GM18519 (cell line): ENCODE data around the gene MSI1.

Source experiments
- ATAC-seq: cut with Tn5 transposase; IDR thresholded peaks from one replicate; pipeline ENCODE4 v1.9.1; 2021; ENCODE audit warnings: mild to moderate bottlenecking, moderate library complexity; ENCODE audit not compliant: unreplicated experiment, low FRiP score

The MSI1 gene

GRCh38 chr12:120378036-120378435, 9.1 kb upstream of the MSI1 start:
- no peak for ATAC-seq

GRCh38 chr12:120377611-120378010, 8.6 kb upstream of the MSI1 start:
- ATAC-seq, result no peak

- no peak for ATAC-seq
These were observed 8.1 kb upstream of the MSI1 start for GRCh38 chr12:120376934-120377572.

GRCh38 chr12:120376416-120376815, 7.5 kb upstream of the MSI1 start:
- ATAC-seq, result no peak

- no peak for ATAC-seq
These were observed 7.0 kb upstream of the MSI1 start for GRCh38 chr12:120376009-120376408.

DNA sequence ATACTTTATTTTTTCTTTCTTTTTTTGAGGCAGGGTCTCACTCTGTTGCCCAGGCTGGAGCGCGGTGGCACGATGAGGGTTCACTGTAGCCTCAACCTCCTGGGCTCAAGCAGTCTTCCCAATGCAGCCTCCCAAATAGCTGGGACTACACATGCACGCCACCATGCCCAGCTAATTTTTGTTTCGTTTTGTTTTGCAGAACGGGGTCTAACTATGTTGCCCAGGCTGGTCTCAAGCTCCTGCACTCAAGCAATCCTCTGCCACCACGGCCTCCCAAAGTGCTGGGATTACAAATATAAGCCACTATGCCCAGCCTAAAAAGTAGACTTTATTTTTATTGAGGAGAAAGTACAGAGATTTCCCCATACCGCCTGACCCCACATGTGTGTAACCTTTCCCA, 4.7 kb upstream of the MSI1 start:
- ATAC-seq, result no peak

DNA sequence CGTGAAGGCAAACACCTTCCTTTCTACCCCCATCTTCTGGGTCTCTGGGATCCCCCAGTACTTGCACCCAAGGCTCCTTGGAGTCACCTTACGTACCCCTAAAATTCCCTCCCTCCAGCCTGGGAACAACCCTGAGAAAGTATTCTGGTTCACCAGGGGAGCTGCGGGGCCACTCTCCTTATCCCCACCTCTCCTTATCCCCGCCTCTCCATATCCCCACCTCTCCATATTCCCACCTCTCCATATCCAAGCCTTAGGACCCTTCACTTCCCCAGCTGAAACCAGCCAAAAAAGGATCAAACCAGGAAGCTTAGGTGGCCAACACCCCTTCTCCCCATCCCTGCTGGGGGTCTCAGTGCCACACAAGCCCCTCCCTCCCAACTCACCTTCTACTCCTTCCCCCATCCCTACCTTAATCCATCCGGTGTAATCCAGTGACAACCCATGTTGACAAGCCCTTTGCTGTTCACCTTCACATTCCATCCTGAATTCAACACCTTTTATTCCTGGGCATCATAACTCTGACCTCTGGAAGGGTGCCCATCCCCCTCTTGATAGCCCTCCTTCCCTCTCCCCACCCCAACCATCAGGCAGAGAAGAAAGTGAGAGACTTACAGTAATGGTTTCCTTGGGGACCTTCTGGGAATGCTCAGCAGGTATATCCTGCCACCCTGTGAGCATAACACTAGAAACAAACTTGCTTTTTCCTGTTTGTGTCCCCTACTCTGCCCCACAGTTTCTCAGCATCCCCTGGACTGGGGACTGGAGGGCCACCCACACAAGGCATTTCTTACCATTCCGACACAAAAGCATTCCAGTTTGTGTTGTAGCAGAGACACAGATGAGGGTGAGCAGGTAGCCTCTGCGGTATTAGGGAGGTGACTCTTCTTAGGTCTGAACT, 1.6 kb upstream of the MSI1 start:
- no peak for ATAC-seq

DNA sequence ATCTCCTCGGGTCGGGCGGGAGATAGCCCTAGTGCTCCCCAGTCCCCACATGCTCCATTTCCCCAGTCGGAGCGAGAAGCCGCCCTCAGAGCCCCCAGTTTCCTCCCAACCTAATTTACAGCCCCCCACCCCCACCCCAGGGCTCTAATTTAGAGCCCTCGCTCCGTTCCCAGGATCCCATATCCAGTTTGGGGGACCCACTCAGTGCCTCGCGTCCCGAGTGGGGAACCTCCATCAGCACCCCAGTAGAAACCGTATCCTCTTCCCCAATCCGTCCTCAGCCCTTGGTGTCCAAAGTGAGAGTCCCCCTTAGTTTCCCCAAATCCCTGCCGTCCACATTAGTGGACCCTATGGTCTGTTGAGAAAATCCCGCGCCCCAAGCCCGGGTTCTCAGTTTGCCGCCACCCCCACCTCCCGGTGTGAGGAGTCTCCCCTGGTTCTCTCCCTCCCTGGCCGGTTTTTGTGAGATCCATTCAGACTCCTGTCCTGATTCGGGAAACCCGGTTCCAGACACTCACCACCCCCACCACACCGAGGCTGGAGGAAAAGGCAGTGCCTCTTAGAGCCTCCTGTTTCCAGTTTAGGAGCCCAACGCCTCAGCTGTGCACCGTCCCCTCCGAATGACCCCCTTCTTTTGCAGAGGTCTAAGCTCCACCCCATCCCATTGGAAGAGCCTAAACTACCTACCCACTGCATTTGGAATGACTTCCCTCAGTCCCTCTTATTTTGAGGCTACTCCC, 809 bp upstream of the MSI1 start:
- ATAC-seq, result no peak

DNA sequence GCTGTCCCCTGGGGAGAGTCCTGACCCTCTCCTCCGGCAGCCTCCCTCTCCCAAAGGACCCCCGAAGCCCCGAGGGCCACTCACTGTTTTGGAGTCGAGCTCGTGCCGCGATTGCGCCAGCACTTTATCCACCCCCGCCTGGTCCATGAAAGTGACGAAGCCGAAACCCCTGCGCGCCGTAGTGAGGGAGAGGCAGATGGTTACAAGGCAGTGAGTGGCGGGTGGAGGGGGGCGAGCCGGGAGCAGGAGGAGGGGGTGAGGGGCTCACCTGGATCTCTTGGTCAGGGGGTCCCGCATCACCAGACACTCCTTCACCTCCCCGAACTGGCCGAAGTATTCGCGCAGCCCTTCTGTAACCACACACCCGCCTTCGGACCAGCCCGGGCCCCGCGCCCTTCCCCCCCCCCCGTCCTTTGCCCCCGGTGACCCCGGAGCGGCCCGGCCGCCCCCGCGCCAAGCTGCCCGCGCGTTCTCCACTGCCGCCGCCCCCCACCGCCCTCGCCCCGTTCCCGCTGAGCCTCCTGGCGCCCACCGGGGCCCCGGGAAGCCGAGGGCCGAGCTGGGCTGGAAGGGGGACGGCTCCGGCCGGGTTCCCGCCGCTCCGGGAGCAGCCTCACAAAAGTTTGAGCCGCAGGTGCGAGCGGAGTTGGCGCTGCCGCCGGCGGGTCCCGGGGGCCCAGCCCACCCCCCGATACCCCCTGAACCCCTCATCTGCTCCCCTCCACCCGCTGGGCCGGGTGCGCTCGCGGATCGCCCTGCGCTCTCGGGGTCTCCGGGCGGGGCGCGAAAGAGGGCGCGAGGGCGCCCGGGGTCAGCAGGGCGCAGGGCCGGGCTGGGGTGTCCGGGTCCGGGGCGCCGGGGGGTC, 808 bp downstream of the MSI1 start:
- ATAC-seq, result no peak

DNA sequence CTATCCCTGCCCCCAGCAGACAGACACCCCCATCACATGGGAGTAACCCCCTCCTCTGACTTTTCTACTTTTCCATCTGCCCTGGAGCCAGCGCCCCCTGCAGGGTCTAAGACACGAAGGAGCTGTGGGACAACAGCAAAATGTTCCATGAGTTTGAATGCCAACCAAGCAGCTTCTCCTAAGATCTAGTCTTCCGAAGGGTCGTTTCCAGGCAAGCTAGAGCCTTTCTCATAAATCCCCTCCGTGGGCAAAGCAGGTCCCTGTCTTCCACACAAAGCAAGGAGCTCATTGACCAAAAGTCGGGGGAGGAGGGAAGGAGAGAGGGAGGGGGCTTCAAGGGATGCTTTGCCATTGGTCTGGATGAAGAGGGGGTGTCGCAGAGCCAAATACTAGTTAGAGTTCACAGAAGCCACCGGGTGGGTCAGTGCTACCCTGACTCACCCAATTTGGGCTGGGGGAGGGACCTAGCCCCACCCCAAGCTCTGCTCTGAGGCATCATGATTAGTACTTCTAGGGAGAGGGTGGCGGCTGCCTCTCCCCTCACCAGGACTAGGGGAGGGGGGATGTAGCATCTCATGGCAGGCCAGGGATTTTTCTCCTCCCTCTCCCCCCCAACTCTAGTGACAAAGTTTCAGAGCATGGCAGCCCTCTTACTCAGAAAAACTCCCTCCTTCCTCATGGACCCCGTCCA, 1.6 kb downstream of the MSI1 start:
- ATAC-seq, result no peak

DNA sequence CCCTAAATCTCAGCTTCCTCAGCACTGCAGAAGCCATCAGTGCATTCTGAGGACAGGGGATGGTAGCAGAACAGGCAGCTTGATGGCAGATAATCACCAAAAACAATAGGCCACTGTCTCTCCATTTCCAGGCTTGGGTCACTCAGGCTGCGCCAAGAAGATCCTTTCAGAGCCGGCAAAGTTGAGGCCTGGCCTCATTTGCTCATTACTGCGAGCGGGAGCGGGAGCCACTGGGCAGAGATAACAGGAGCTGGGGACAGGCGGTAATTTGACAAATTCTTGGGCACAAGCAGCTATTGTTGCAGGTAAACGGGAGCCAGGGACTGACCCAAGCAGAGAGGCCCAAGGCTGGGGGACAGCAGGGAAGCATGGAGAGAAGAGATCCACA, 2.1 kb downstream of the MSI1 start:
- ATAC-seq, result no peak

- ATAC-seq, result no peak
These were observed 2.6 kb downstream of the MSI1 start for GRCh38 chr12:120366341-120366705.

DNA sequence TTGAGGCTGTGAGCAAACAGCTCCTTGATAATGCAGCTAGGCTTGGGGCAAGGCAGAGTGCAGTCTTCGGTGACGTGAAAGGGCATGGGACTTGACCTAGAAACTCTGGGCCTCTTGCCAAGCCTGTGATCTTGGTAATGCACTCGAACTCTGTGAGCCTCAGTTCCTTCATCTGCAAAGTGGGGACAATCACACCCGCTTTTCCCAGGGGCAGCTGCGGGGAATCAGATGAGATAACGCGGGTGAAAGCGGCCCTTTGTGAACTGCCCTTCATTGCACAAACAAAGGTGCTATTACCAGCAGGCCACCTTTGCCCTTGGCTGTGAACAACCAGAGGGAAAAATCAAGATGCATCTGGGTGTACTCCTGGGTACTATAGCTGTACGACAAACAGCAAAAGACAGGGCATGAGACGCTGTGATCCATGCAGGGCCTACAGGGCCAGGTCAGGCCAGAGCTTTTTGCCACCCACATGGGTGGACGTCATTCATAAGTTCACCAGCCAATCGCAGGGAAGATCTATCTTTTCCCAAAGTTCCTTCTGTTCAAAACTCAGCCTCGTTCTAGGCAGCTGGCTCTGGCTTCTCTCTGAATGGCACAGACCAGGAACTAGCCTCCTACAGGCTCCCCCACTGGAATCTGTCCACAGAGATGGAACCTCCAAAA, 3.2 kb downstream of the MSI1 start:
- no peak for ATAC-seq

- no peak for ATAC-seq
These were observed 4.5 kb downstream of the MSI1 start for GRCh38 chr12:120364487-120364886.

DNA sequence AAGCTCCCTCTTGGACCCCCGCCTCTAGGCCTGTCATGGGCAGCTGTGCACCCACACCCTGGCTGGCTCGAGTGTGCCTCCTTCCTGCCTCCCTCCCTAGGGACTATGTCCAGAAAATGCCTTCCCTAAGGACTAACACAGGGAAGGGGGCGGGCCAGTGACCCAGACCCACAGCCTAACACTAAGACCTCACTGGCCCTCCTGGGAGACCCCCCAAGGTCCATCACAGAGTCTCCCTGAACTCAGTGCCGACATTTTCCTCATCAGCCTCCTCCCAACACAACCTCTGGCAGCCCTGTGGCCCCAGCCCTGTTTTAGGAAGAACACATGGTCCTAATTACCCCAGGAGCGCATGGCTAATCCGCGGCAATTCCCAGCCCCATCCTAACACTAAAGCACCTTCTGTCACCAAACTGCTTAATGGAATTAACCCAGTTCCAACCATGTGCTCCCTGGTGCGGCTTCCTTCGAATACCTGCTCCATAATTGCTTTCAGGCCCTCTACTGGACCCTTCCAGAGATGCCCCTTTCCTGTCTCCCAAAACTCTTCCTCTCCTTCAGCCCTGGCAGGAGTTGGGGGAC, 5.6 kb downstream of the MSI1 start:
- no peak for ATAC-seq

DNA sequence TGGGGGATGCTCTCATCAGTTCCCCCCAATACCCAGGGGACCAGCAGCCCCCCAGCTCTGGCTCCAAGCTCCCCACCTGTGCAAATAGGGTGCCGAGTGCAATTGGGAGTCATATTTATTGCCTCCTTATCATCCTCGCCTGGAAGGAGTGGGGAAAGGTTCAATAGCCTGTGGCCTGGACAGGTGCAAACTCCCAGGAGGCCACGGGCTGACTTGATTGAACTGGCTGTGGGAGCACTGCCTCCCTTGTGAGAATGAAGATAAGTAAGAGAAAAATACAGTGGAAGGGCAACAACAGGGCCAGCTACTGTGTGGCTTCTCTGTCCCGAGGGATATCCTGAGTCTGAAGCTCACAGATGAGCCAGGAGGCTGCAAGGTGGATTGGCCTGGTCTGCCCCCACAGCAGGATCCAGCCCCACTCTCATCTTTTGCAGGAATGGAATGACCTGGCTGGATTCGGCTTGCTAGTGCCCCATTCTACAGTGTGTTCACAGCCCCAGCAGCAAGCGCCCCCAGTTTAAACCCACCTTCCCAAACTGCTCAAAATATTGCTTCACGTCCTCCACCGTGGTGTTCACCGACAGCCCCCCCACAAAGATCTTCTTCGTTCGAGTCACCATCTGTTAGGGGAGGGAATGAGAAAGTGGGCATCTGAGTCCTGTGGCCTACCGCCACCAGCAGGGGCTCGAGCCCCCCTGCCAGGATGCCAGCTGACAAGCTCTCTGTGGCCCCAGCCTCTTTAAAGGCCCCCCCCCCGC, 6.3 kb downstream of the MSI1 start:
- ATAC-seq, result no peak

DNA sequence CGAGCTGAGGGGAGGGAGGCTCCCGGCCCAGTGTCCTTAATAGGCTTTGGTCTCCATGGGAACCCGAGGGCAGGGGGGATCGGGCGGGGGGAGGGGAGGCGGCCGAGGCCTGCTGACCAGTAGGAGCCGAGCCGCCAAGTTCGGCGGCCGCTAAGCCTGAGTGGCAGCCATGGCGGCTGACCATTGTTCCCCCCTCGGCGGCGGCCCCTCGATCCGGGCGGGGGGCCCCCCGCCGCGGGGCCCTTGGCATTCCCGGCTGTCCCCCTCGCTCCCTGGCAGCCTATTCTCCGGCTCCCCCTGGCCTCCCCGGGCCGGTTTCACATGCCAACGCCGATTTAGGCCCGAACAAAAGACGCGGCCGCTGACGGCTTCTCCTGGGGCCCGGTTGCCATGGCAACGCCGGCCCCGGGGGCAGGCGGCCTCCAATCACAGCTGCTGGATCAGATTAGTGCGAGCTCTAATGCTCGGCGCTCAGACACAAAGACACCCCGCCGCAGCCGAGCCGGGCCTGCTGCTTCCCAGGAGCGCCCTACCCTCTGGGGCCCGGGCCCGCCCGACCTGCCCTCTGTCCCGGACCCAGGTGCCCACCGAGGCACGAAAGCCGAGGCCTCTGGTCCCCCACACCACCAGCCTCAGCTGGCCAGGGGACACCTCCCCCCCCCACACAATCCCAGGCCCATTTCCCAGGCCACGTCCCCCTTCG, 7.3 kb downstream of the MSI1 start:
- ATAC-seq, result no peak

GRCh38 chr12:120359128-120359527, 9.8 kb downstream of the MSI1 start:
- ATAC-seq, result no peak
